ENCODE measurements around the gene ALS2CL. TPM values are rescaled to one million over a fixed set of nuclear protein-coding genes. Genes with fewer than 3 reads are reported as not detected.

Gene ALS2CL
- polyA plus RNA-seq, 3 donors = 10.4 to 20.6 (median 19.3) TPM

DNA sequence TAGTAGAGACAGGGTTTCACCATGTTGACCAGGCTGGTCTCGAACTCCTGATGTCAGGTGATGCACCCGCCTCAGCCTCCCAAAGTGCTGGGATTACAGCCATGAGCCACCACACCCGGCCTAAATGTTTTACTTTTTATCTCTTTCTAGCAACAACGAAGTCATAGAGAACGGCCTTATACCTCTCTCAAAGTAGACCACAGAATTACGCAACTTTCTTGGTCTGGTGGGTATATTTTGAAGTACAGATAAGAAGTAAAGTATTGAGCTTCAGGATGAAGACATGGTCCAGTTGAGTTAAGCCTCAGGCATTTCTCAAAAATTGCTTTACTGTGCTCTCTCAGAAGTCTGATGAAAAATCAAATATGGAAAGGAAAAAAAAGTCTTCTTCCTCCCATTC, 50.5 kb downstream of the ALS2CL start:
- no peak for DNase-seq

DNA sequence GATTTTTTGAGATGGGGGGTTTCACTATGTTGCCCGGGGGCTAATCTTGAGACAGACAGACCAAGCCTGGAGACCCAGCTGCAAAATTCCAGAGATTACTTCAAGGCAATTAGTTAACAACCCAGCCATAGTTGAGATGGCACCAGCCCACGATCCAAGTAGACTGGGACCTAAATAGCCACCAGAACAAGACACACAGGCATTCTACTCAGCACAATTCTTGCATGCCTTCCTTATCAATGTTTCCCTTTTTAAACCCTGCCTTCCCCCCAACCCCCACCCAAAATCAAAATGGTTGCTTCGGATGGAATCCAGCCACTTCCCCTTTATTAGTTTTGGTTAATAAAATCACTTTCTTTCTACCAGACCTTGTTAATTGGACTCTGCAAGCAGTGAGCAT, 52.6 kb downstream of the ALS2CL start:
- no peak for DNase-seq

DNA sequence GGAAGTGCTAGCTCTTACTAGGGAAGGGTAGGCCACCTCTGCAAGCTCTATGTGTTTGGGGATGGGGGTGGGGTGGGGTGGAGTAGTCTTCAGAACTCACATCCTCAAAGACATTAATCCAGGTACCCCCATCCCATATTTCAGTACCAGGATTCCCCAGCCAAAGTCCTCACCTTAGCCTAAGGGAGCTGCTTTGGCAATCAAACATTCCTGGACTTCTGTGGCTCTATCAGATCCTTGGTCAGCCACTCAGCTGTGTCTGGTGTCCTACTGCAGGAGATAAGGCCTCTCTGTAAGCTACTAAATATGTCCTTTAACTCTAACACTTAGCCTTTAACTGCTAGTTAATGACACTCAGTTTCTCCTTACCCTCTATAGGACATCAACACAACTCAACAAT, 54.3 kb downstream of the ALS2CL start:
- no peak for DNase-seq

DNA sequence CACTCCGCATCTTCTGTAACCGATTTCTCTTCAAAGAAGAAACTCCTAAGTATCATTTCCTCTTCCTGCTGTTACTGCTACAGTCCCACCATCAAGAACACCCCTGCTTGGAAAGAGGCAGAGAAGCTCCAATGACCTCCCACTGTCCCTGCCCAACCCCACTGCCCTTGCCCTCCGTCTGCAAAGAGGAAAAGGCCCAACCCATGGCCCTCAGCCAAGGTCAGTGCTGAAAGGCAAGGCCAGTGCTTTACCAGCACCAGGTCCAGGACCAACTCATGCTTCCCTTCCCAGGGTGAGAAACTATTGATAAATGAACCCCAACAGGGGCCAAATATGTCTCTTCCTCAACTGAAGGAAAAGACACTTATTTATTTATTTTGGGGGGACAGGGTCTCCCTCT, 58.6 kb downstream of the ALS2CL start:
- DNase-seq = no peak

DNA sequence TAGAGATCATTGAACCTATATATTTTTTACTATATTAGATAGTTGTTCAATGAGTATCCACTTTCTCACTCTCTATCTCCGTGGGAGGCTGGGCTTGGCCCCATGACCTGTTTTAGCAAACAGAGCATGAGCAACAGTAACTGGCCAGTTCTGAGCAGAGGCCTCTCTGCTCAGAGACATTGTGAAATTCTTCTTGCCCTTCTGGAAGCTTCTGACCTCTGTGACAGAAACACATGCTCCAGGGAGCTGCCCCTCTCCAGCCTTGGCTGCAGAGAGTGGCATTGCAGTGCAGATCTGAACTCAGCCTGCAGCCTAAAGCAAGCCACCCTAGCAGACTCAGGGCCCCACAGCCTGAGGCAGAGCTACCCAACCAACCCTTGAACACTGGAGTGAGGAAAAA, 60.7 kb downstream of the ALS2CL start:
- no peak for DNase-seq

DNA sequence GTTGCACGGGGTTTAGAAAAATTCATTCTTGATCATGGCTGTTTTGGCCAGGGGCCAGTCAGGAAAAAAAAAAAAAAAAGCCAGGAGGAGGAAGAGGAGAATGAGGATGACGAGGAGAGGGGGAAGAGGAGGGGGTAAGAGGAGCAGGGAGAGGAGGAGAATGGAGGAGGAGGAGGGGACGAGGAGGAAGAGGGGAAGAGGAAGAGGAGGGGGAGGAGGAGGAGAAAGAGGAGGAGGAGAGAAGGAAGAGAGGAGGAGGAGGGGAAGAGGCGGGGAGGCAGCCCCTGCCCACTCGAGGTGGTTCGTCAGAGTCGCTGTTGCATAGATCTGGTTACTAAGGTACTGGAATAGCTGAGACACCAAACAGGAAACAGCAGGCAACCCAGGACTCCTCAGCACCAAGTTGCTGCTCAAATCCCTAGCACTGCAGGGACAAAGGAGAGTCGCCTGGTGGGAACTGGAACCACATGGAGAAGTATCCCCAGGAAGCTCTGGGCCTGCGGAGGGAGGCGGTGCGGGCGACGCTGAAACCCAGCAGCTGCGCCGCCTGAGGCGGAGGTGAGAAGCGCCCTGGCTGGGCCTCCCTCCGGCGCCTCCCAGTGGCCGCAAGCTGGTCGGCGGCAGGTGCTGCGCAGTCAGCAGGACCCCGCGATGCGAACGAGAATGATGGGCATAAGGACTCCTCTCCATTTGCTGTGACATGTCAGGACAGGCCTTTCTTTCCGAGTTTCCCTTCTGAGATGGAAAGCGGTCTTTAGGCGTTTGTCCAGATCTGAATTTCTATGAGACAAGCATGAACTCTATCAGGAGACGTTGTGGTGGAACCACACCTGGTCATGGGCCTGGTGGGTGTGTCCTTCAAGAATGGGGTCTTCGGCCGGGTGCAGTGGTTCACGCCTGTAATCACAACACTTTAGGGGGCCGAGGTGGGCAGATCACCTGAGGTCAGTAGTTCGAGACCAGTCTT, 63.6 kb downstream of the ALS2CL start:
- DNase-seq = peak; percentile 82

DNA sequence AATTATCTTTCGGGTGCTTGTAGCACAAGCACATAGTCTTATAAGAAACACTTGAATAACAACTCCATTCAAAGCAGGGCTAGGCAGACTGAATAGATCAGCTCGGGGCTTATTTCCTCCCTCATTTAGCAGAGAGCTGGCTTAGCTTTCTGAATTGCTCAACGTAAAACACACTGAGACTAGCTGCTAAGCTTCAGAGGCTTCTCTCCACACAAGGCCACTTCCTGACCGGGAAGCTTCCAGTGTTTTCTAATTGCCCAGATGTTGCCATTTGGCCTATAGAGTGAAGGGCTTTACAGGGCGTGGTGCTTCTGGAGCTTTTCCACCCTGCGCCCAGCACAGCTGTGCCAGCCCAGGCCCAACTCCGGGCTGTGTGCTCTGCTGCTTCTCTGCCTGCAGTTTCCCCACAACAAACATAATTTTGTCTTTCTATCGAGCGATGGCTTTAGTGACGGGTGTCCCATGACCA, 64.5 kb downstream of the ALS2CL start:
- no peak for DNase-seq

DNA sequence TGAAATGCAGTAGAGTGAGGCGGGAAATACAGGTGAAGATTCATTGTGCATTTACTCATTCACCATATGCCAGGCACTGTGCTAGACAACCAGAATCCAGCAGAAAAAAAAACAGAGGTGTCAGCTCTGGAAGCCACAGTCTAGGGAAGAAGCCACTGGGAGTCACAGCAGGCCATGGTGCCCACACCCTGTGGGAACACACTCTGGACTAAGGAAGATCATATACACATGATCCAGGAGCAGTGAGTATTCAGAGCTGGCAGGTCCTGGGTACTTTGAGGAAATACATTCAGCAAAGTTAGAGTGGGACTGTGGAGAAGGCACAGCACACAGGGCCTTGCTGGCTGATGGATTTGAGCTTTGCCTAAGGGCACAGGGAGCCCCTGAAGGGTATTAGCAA, 66.4 kb downstream of the ALS2CL start:
- no peak for DNase-seq

DNA sequence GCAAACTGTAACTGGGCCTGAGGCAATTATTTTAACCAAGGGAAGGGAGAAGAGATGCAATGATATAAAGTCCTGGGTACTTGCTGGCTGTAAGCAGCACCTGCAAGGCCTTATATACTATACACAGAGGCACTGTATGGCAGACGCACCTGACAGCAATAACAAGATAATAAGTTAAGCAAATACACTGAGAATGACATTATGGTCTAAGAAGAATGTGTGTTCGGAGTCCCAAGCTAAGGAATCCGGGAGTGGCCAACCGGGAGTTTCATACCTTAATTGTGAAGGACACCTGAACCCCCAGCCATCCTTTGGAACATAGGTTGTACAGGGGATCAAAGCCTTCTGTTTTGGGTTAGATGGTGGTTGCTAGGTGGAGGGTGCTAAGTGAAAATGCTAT, 67.4 kb downstream of the ALS2CL start:
- no peak for DNase-seq

DNA sequence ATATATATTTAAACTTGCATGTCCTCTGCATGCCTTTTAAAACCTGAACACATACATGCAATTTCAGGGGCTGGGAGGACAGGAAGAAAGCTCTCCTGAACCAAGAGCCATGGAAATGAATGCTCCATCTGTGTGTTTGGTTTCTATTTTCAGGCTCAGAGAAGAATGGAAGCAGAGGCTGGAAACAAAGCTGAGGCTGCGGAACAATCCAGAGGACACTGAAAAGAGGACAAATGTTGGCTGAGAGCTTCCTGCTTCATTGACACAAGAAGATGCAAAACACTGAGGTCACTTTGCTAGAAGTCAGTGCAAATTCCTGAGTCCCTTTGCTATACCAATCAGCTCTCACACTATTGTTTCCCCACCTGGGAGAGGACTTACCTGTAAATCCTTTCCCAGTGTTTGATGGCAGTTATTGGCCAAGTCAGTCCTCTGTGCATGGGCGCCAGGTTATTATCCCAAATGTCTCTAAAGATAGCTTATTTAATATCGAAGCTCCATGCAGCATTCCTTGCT, 68.4 kb downstream of the ALS2CL start:
- no peak for DNase-seq

DNA sequence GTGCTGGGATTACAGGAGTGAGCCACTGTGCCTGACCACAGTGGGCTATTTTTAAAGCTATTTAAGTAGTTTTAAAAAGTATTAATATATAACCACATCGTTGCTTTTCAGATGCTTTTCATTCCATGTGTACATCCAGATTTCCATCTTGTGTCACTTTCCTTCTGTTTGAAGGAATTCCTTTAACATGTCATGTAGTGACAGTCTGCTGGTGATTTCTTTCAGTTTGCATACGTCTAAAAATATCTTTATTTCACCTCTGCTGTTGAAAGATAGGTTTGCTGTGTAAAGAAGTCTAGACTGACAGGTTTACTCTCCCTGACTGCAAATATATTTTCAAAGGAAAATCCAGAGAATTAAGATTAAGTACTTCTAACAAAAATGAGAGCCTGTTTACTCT, 68.9 kb downstream of the ALS2CL start:
- no peak for DNase-seq

DNA sequence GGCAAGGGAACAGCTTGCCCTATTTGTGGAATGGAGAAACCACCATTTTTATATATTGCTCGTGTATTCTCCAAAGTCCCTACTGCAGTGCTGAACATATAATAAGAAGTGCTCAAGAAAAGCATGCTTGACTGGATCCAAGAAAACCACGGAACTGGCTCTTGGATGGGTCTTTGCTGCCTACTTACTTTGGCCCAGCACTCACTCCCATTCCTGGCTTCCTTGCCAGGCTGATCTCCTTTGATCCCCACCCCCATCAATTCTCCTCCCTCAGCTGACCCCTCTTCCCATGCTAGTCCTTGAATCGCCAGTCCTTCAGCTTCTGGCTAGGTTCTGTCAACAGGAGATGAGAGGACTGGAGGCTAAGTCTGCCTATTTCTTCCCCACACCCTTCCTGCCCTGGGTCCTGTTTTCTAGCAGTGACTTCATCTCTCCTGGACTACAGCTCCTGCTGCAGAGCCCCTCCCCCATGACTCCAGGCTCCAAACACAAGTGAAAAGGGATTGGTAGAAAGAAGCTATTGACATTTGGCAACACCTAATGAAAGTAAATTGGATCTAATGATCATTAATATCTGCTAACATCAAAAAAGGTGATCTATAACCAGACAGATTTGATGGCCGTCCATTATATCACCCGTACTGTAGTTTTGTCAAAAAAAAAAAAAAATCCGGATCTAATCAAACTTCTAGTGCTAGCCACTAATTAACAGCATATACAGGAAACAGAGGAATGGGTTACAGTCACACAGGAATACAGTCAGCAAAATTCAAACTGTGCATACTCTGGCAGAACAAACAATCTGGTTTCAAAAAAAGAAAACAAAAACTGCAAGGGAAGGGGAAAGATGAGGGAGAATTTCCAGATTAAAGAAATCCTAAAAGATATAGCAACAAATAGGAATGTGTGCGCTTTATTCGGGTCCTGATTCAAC, 73.4 kb downstream of the ALS2CL start:
- DNase-seq = no peak

Other genes starting within 250 kb of the ALS2CL start
- 1 to 10 TPM; 2.2 to 3.6 (median 3.3) TPM for gene LTF, start 228.8 kb downstream of the ALS2CL start, polyA plus RNA-seq (ENCODE audit: insufficient read length in 3 of 3)
- gene RTP3, start 195.7 kb downstream of the ALS2CL start, polyA plus RNA-seq (ENCODE audit: insufficient read length in 3 of 3) = under 1 TPM in 1 of 3 donors, not detected in 2; 0.06 TPM
- gene LRRC2, start 127.4 kb downstream of the ALS2CL start, polyA plus RNA-seq (ENCODE audit: insufficient read length in 3 of 3) = 1 to 10 TPM; 1.4 to 2.9 (median 2.1) TPM
- under 1 TPM; 0.13 to 0.17 (median 0.16) TPM for gene FAM240A, start 81.2 kb downstream of the ALS2CL start, polyA plus RNA-seq (ENCODE audit: insufficient read length in 3 of 3)
- 1 to 10 TPM in 1 of 3 donors, under 1 TPM in 2; 0.90 to 1.3 (median 0.95) TPM for gene TMIE, start 7.7 kb upstream of the ALS2CL start, polyA plus RNA-seq (ENCODE audit: insufficient read length in 3 of 3)
- 1 to 10 TPM; 2.6 to 5.1 (median 3.8) TPM for gene PRSS50, start 24.2 kb upstream of the ALS2CL start, polyA plus RNA-seq (ENCODE audit: insufficient read length in 3 of 3)
- 10 to 100 TPM; 25.0 to 28.2 (median 25.4) TPM for gene MYL3, start 169.8 kb upstream of the ALS2CL start, polyA plus RNA-seq (ENCODE audit: insufficient read length in 3 of 3)
- 100 to 1,000 TPM; 247 to 269 (median 251) TPM for gene PTH1R, start 184.0 kb upstream of the ALS2CL start, polyA plus RNA-seq (ENCODE audit: insufficient read length in 3 of 3)

Data from renal pelvis (tissue), 4 donors.